Ishikawa (cell line): ENCODE measurements around the gene NHLH1.

Experiments used
- CREB1 ChIP-seq: IDR thresholded peaks from 2 replicates; pipeline ENCODE4 v1.6.1; 2012; ENCODE audit warnings: low read depth
- EGR1 ChIP-seq: IDR thresholded peaks from 2 replicates; pipeline ENCODE4 v1.6.1; 2012
- RAD21 ChIP-seq: IDR thresholded peaks from 2 replicates; pipeline ENCODE4 v1.6.1; 2012; ENCODE audit warnings: low read depth
- REST ChIP-seq: IDR thresholded peaks from 2 replicates; pipeline ENCODE4 v1.6.1; 2012; ENCODE audit warnings: low read depth, mild to moderate bottlenecking
- TAF1 ChIP-seq: IDR thresholded peaks from 2 replicates; pipeline ENCODE4 v1.6.1; 2012; ENCODE audit warnings: low read depth, mild to moderate bottlenecking
- TF ChIP-seq, protein P1 (sequence below): IDR thresholded peaks from 2 replicates; pipeline ENCODE4 v1.6.1; 2012

- no peak for TF ChIP-seq EGR1
- TF ChIP-seq, protein P1, sequence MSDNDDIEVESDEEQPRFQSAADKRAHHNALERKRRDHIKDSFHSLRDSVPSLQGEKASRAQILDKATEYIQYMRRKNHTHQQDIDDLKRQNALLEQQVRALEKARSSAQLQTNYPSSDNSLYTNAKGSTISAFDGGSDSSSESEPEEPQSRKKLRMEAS, result no peak
- TF ChIP-seq TAF1, result no peak
- TF ChIP-seq CREB1, result no peak
- TF ChIP-seq REST, result no peak
- no peak for TF ChIP-seq RAD21
These were observed 4.5 kb upstream of the NHLH1 start for GRCh38 chr1:160362168-160362957.
